Measurements from ENCODE around the gene CFAP299. TPM values are rescaled to one million over a fixed set of nuclear protein-coding genes. Genes with fewer than 3 reads are reported as not detected.

CFAP299 gene
- total RNA-seq, 4 donors from 2014 or later: not detected

GRCh38 chr4:80922941-80923340, 587.4 kb downstream of the CFAP299 start:
- no peak for DNase-seq (ENCODE audit: low spot score in 2 of 2)
- H3K36me3 ChIP-seq: no peaks in the 10 kb centered on the region

GRCh38 chr4:80925293-80925692, 589.8 kb downstream of the CFAP299 start:
- WGBS: 94% methylated on average over 1 of the region's 1 CpG
- H3K4me3 ChIP-seq: no peak overlapping the region

More at GRCh38 chr4:80922941-80923340, 587.4 kb downstream of the CFAP299 start:
- no peak overlapping the region for H3K27ac ChIP-seq
- WGBS: 91% methylated on average over 2 of the region's 2 CpGs
- no peak overlapping the region for H3K4me3 ChIP-seq
- H3K27me3 ChIP-seq: no peaks in the 10 kb centered on the region
- no peak for TF ChIP-seq POLR2AphosphoS5 (IDR thresholded peaks at IDR 0.05)
- TF ChIP-seq EP300 (IDR thresholded peaks at IDR 0.05): no peak
- TF ChIP-seq, protein P1, sequence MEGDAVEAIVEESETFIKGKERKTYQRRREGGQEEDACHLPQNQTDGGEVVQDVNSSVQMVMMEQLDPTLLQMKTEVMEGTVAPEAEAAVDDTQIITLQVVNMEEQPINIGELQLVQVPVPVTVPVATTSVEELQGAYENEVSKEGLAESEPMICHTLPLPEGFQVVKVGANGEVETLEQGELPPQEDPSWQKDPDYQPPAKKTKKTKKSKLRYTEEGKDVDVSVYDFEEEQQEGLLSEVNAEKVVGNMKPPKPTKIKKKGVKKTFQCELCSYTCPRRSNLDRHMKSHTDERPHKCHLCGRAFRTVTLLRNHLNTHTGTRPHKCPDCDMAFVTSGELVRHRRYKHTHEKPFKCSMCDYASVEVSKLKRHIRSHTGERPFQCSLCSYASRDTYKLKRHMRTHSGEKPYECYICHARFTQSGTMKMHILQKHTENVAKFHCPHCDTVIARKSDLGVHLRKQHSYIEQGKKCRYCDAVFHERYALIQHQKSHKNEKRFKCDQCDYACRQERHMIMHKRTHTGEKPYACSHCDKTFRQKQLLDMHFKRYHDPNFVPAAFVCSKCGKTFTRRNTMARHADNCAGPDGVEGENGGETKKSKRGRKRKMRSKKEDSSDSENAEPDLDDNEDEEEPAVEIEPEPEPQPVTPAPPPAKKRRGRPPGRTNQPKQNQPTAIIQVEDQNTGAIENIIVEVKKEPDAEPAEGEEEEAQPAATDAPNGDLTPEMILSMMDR (IDR thresholded peaks at IDR 0.05): no peak
- no peak for TF ChIP-seq POLR2A (IDR thresholded peaks at IDR 0.05)
- H3K9me3 ChIP-seq: no peaks in the 10 kb centered on the region
- no peaks in the 10 kb centered on the region for H3K4me1 ChIP-seq

DNA sequence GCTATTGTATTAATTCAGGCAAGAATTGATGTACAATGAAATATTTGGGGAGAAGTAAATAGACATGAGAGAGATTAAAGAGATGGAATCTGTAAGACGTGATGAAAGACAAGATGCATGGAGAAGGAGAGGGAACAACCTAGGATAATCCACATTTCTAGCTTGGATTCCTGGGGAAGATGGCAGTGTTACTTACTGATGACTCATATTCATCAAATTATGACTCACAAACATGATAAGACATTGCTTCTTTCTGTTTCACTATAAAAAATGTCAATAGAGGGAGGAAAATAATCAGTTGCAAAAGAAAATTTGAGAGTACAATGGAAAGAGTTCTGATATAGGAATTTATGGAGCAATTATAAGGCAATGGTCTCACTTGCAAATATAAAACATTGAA, 590.9 kb downstream of the CFAP299 start:
- TF ChIP-seq POLR2AphosphoS5 (IDR thresholded peaks at IDR 0.05): no peak
- no peak for TF ChIP-seq POLR2A (IDR thresholded peaks at IDR 0.05)
- TF ChIP-seq, protein P1 (IDR thresholded peaks at IDR 0.05): no peak
- no peak for TF ChIP-seq EP300 (IDR thresholded peaks at IDR 0.05)
- 42% methylated on average over 1 of the region's 1 CpG for WGBS
- Histone ChIP-seq H3K36me3 (no peaks in the 10 kb centered on the region), H3K4me3 (no peak overlapping the region), H3K27ac (no peak overlapping the region), H3K9me3 (no peaks in the 10 kb centered on the region), H3K27me3 (no peaks in the 10 kb centered on the region), H3K4me1 (no peaks in the 10 kb centered on the region)
- no peak for DNase-seq (ENCODE audit: low spot score in 2 of 2)

More at GRCh38 chr4:80925293-80925692, 589.8 kb downstream of the CFAP299 start:
- Histone ChIP-seq H3K36me3 (no peaks in the 10 kb centered on the region), H3K4me1 (no peaks in the 10 kb centered on the region), H3K27ac (no peak overlapping the region), H3K9me3 (no peaks in the 10 kb centered on the region), H3K27me3 (no peaks in the 10 kb centered on the region)
- no peak for TF ChIP-seq POLR2AphosphoS5 (IDR thresholded peaks at IDR 0.05)
- TF ChIP-seq POLR2A (IDR thresholded peaks at IDR 0.05): no peak
- TF ChIP-seq, protein P1 (IDR thresholded peaks at IDR 0.05): no peak
- TF ChIP-seq EP300 (IDR thresholded peaks at IDR 0.05): no peak
- no peak for DNase-seq (ENCODE audit: low spot score in 2 of 2)

GRCh38 chr4:80926891-80927290, 591.4 kb downstream of the CFAP299 start:
- H3K4me1 ChIP-seq: no peaks in the 10 kb centered on the region
- no peak overlapping the region for H3K27ac ChIP-seq
- H3K36me3 ChIP-seq: no peaks in the 10 kb centered on the region
- DNase-seq (ENCODE audit: low spot score in 2 of 2): no peak
- H3K9me3 ChIP-seq: no peaks in the 10 kb centered on the region
- 53% methylated on average over 1 of the region's 1 CpG for WGBS
- H3K27me3 ChIP-seq: no peaks in the 10 kb centered on the region
- TF ChIP-seq, protein P1 (IDR thresholded peaks at IDR 0.05): no peak
- TF ChIP-seq POLR2A (IDR thresholded peaks at IDR 0.05) (no peak), EP300 (IDR thresholded peaks at IDR 0.05) (no peak), POLR2AphosphoS5 (IDR thresholded peaks at IDR 0.05) (no peak)
- no peak overlapping the region for H3K4me3 ChIP-seq

DNA sequence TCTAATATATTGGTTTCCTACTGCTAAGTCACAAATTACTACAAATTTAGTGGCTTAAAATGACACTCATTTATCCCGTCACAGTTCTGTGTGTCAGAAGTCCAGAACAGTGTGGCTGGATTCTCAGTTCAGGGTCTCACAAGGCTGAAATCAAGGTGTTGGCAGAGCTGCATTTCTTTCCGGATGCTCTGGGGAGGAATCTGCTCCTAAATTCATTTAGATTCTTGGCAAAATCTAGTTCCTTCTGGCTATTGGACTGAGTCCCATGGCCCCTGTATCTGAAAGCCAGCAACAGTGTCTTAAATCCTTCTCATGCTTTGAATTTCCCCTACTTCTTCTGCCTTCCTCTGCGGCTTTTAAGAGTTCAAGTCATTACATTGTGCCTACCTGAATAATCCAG, 591.9 kb downstream of the CFAP299 start:
- H3K4me3 ChIP-seq: no peak overlapping the region
- no peak overlapping the region for H3K27ac ChIP-seq
- DNase-seq (ENCODE audit: low spot score in 2 of 2): no peak
- 55% methylated on average over 3 of the region's 3 CpGs for WGBS
- no peaks in the 10 kb centered on the region for H3K36me3 ChIP-seq
- TF ChIP-seq, protein P1 (IDR thresholded peaks at IDR 0.05): no peak
- TF ChIP-seq EP300 (IDR thresholded peaks at IDR 0.05) (no peak), POLR2AphosphoS5 (IDR thresholded peaks at IDR 0.05) (no peak), POLR2A (IDR thresholded peaks at IDR 0.05) (no peak)
- H3K27me3 ChIP-seq: no peaks in the 10 kb centered on the region
- H3K9me3 ChIP-seq: no peaks in the 10 kb centered on the region
- H3K4me1 ChIP-seq: no peaks in the 10 kb centered on the region
